Head of caudate nucleus (tissue), 42 donors: ENCODE data around the gene NBDY.

Experiments used
- DNase-seq, 42 donors: peaks; one replicate each; pipeline versions ENCODE4 v3.0.0 to v3.0.0-alpha.2; 2020 to 2021; ENCODE audit warnings: mixed read lengths in 7 of 42
- intact Hi-C: fragments of 100-400 bp; cut with DNase I; formaldehyde crosslinking; loops from one replicate; pipeline ENCODE4 v1.15.0; 2022

Gene NBDY

DNA sequence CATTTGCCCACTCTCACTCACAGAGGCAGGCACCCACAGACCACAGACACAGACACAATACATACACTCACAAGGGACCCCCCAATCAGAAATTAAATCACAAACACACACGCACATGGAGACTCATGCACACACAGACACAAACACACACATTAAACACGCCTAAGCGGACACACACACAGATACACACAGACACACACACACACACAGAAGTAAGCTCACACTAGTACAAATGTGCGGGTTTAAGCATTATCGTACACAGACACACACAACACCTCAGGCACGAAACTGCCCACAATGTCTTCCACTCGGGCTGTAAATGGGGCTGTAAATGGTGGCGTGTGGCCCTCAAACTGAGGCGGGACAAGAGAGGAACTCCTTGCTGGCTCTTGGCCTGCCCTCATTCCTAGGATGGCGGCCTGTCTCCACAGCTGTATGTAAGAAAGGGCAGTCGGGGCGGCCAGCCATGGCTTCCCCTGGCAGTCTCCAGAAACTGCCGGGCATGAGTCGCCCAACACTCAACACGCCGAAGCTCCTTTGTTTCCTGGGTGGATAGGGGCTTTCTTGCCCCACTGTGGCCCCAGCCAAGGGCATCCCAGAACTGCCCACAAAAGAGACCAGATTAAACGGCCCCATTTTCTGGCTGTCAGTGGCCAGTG is 53.9 kb downstream of the NBDY start:
- intact Hi-C loops: no loop called here
- DNase-seq: peak in 13 of 42 donors; percentile 37 to 71 (median 57)

- intact Hi-C loops: no loop called here
- DNase-seq: peak in 40 of 42 donors; percentile 43 to 94 (median 88)
Measured at GRCh38 chrX:56783450-56783831, 54.4 kb downstream of the NBDY start.

GRCh38 chrX:56783996-56784620 is 55.1 kb downstream of the NBDY start:
- peak in 9 of 42 donors; percentile 1 to 33 (median 9) for DNase-seq
- intact Hi-C loops: no loop called here

- intact Hi-C loops: no loop called here
- DNase-seq: peak in 6 of 42 donors; percentile 1 to 29 (median 4)
Measured at GRCh38 chrX:56784666-56785065, 55.6 kb downstream of the NBDY start.

- intact Hi-C loops: no loop called here
- DNase-seq: peak in 9 of 42 donors; percentile 7 to 33 (median 12)
Measured at GRCh38 chrX:56785442-56785841, 56.4 kb downstream of the NBDY start.

- intact Hi-C loops: no loop called here
- DNase-seq: peak in 9 of 42 donors; percentile 0 to 18 (median 7)
Measured at GRCh38 chrX:56786889-56787733, 58.1 kb downstream of the NBDY start.

DNA sequence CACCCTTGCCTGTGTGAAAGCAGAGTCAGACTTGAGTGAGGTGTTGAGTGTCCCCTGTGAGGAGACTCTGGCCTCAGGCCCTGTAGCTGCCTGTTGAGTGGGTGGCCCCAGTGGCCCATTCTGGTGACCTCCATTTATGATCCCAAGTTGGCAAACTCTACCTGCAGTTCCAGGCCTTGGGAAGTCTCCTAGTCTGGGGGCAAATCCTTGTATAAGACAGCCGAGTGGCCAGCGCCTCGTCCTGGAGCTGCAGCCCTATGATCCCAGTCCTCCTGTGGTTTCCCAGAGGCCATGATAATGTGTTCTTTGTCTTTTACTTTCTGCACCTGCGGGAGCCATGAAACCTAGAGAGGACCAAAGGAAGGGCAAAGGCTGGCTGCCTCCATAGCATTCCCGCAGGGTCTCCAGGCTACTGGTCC is 58.7 kb downstream of the NBDY start:
- intact Hi-C loops: no loop called here
- peak in 8 of 42 donors; percentile 3 to 30 (median 13) for DNase-seq

- intact Hi-C loops: no loop called here
- peak in 31 of 42 donors; percentile 8 to 89 (median 56) for DNase-seq
Measured at GRCh38 chrX:56788229-56788628, 59.2 kb downstream of the NBDY start.

DNA sequence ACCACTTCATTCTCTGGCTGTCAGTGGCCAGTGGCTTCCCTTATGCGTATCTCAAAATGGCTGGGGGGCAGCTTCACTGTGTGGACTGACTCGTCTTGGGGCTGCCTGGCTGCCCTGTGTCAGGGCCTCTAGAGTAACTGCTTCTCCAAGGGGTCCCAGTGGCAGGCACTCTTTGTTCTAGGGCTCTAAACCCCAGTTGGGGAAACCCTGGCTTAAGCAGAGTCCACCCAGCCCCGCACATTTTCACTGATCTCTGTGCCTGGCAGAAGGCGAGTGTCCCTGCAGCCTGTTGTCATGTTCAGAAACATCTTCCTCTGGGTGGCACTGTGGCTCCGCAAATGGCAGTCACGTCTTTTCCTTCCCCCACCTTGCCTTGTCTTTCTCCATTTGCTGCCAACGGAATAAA is 59.7 kb downstream of the NBDY start:
- intact Hi-C loops: no loop called here
- peak in 33 of 42 donors; percentile 15 to 93 (median 67) for DNase-seq

GRCh38 chrX:56789518-56790070 is 60.6 kb downstream of the NBDY start:
- intact Hi-C loops: no loop called here
- peak in 9 of 42 donors; percentile 2 to 25 (median 5) for DNase-seq

GRCh38 chrX:56790778-56791177 is 61.7 kb downstream of the NBDY start:
- intact Hi-C loops: no loop called here

GRCh38 chrX:56791456-56791855 is 62.4 kb downstream of the NBDY start:
- intact Hi-C loops: no loop called here
- DNase-seq: peak in 2 of 42 donors; percentile 2 to 4

More at GRCh38 chrX:56790778-56791177, 61.7 kb downstream of the NBDY start:
- peak in 8 of 42 donors; percentile 0 to 26 (median 13) for DNase-seq

GRCh38 chrX:56792270-56793111 is 63.4 kb downstream of the NBDY start:
- intact Hi-C loops: no loop called here
- DNase-seq: peak in 8 of 42 donors; percentile 3 to 33 (median 12)

DNA sequence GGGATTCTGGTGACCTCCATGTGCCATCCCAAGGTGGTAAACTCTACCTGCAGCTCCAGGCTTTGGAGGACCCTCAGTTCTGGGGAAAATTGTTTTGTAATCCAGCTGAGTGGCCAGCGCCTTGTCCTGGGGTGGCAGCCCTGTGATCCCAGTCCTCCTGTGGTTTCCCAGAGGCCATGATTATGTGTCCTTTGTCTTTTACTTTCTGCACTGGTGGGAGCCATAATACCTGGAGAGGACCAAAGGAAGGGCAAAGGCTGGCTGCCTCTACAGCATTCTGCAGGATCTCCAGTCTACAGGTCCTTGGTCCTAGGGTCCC is 64.0 kb downstream of the NBDY start:
- peak in 3 of 42 donors; percentile 9 to 17 (median 14) for DNase-seq
- intact Hi-C loops: no loop called here

DNA sequence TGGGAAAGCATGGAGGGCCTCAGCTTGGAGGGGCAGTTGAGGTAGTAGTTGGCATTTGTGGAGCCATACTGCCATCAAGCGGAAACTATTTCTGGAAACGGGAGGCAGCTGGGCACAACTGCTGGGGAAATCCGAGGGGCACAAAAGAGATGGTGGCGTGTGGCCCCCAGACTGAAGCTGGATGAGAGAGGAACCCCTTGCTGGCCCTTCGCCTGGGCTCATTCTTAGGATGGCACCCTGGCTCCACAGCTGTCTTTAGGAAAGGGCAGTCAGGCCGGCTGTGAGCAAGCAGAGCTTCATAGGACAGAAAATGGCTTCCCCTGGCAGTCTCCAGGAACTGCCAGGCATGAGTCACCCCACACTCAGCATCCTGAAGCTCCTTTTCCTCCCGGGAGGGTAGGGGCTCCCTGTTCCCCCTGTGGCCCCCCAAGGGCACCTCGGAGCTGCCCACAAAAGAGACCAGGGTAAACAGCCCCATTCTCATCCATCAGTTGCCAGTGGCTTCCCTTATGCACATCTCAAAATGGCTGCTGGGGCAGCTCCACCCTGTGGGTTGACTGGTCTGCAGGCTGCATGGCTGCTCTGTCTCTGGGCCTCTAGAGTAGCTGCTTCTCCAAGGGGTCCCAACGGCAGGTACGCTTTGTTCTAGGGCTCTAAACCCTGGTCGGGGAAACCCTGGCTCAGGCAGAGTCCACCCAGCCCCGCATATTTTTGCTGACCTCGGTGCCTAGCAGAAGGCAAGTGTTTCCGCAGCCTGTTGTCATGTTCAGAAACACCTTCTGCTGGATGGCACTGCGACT is 64.7 kb downstream of the NBDY start:
- peak in 24 of 42 donors; percentile 19 to 69 (median 50) for DNase-seq
- intact Hi-C loops: no loop called here

DNA sequence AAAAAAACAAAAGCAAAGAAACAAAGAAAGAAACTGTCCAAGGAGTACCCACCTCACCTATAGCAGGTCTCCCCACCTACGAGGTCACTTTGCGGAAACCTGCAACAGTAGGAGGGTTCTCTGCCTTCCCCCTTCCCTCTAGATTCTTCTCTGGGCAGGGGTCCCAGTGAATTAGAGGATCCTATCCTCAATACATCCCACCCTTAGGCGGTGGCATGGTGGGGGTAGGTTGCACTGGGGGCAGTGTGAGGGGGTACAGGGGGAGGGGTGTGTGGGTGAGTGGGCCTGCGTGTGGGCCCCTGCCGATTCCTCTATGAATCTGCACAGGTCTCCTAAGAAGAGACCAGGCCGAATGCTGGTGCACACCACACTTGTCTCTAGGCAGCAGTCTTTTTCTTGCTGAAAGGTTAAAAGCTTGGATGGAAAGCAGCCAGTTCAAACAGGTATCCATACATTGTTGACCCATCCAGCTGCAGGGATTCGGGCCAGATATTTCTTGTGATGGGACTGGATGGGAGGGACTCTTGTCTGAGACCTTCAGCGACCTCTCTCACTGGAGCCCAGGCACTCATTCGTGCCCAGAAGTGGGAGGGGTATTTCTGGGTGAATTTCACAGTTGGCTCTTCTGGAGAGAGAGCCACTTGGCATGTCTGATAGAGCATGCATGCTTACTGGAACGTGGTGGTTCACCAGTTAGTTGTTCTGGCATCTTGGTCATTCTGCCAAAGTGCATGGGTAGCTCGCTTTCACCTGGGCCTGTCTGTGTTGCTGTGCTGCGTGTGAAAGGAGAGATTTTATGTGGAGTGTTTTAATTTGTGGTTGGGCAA is 65.6 kb downstream of the NBDY start:
- peak in 7 of 42 donors; percentile 2 to 29 (median 14) for DNase-seq
- intact Hi-C loops: no loop called here
